Peyer's patch (tissue), 4 donors: ENCODE data around the gene PCDHGB5. TPM values are rescaled to one million over a fixed set of nuclear protein-coding genes. Genes with fewer than 3 reads are reported as not detected.

Experiments used
- DNase-seq, 3 donors: peaks; one replicate each; pipeline ENCODE4 v3.0.0-alpha.2; 2017 to 2019
- H3K27ac ChIP-seq, 4 donors: fragments of 200-600 bp; sonication (generic); one replicate each; pipeline ENCODE4 v1.5.1; 2016 to 2019
- H3K27me3 ChIP-seq, 2 donors: fragments of 200-600 bp; sonication (generic); one replicate each; pipeline ENCODE4 v1.5.1; 2019
- H3K36me3 ChIP-seq, 3 donors: fragments of 200-600 bp; sonication (generic); one replicate each; pipeline ENCODE4 v1.5.1; 2016 to 2019
- H3K4me1 ChIP-seq, 4 donors: fragments of 200-600 bp; sonication (generic); one replicate each; pipeline ENCODE4 v1.5.1; 2016 to 2019
- H3K4me3 ChIP-seq, 4 donors: fragments of 200-600 bp; sonication (generic); 1 replicate in 3 of 4; 2 replicates in 1 of 4; pipeline ENCODE4 v1.5.1; 2016 to 2019; ENCODE audit warnings: mild to moderate bottlenecking in 1 of 4
- H3K9me3 ChIP-seq, 4 donors: fragments of 200-600 bp; sonication (generic); one replicate each; pipeline ENCODE4 v1.5.1; 2016 to 2019; ENCODE audit warnings: mild to moderate bottlenecking in 1 of 4
- CTCF ChIP-seq, 6 experiments: fragments of 450-650 bp in 4 of 6; fragments of 200-600 bp in 2 of 6; sonication (generic) in 1 of 6; IDR thresholded peaks; one replicate each; pipeline ENCODE4 v1.5.1; 2017 to 2019; ENCODE audit warnings: antibody characterized with exemption in 6 of 6, mild to moderate bottlenecking in 3 of 6, moderate library complexity in 1 of 6
- POLR2A ChIP-seq, 2 donors: fragments of 450-650 bp; IDR thresholded peaks; one replicate each; pipeline ENCODE4 v1.5.1; 2017; ENCODE audit warnings: antibody characterized with exemption in 2 of 2, mild to moderate bottlenecking in 2 of 2, moderate library complexity in 2 of 2
- total RNA-seq, 4 donors: library from RNA; depleted of rRNA; stranded (reverse); fragments of >200 nt; gene quantifications; one replicate each; pipeline ENCODE4 v1.1.0, GENCODE V29; 2016

PCDHGB5 gene
- total RNA-seq, 4 donors from 2014 or later = 2.3 to 9.1 (median 2.9) TPM

GRCh38 chr5:141363952-141364660, 33.6 kb upstream of the PCDHGB5 start, which contains the start of gene PCDHGA5:
Gene PCDHGA5 (plus strand): TSS chr5:141364162. CDS start chr5:141364331, 169 bp downstream.
- Histone ChIP-seq H3K9me3 (peaks cover 0 to 80% (median 10%) of the 10 kb centered on the region in 4 donors), H3K4me1 (no peaks in the 10 kb centered on the region), H3K27me3 (no peaks in the 10 kb centered on the region), H3K4me3 (no peak within 1 kb of the TSS), H3K27ac (no peak within 1 kb of the TSS), H3K36me3 (no peaks in the 10 kb centered on the region)
- no peak for DNase-seq
- no peak for TF ChIP-seq POLR2A (IDR thresholded peaks at IDR 0.05)
- TF ChIP-seq CTCF (IDR thresholded peaks at IDR 0.05) = no peak

- DNase-seq = no peak
- Histone ChIP-seq H3K4me3 (no peak overlapping the region), H3K9me3 (peaks cover 0 to 77% (median 10%) of the 10 kb centered on the region in 4 donors), H3K27me3 (no peaks in the 10 kb centered on the region), H3K27ac (no peak overlapping the region), H3K4me1 (no peaks in the 10 kb centered on the region), H3K36me3 (no peaks in the 10 kb centered on the region)
- TF ChIP-seq POLR2A (IDR thresholded peaks at IDR 0.05) = no peak
- no peak for TF ChIP-seq CTCF (IDR thresholded peaks at IDR 0.05)
Measured at GRCh38 chr5:141366016-141366896, 31.5 kb upstream of the PCDHGB5 start.

GRCh38 chr5:141369994-141370848, 27.5 kb upstream of the PCDHGB5 start, which contains the start of gene PCDHGB3:
Gene PCDHGB3 (plus strand): TSS chr5:141370242. CDS start chr5:141370395, 153 bp downstream.
- no peaks in the 10 kb centered on the region for H3K27me3 ChIP-seq
- peaks cover 0 to 79% (median 9%) of the 10 kb centered on the region in 4 donors for H3K9me3 ChIP-seq
- no peaks in the 10 kb centered on the region for H3K4me1 ChIP-seq
- H3K27ac ChIP-seq = no peak within 1 kb of the TSS
- peak within 1 kb of the TSS; percentile 0 to 24 (median 14) for H3K4me3 ChIP-seq
- TF ChIP-seq POLR2A (IDR thresholded peaks at IDR 0.05) (no peak), CTCF (IDR thresholded peaks at IDR 0.05) (peak in 4 of 6 experiments; percentile 14 to 25 (median 16))
- no peak for DNase-seq
- no peaks in the 10 kb centered on the region for H3K36me3 ChIP-seq

- TF ChIP-seq POLR2A (IDR thresholded peaks at IDR 0.05) (no peak), CTCF (IDR thresholded peaks at IDR 0.05) (no peak)
- Histone ChIP-seq H3K36me3 (no peaks in the 10 kb centered on the region), H3K4me3 (no peak overlapping the region), H3K27ac (no peak overlapping the region), H3K9me3 (peaks cover 0 to 75% (median 14%) of the 10 kb centered on the region in 4 donors), H3K4me1 (no peaks in the 10 kb centered on the region), H3K27me3 (no peaks in the 10 kb centered on the region)
- DNase-seq = no peak
Measured at GRCh38 chr5:141371572-141372475, 25.9 kb upstream of the PCDHGB5 start.
